WERI-Rb-1 (cell line): ENCODE measurements around the gene MACROD1.

ENCODE experiments used
- DNase-seq: peaks from one replicate; pipeline ENCODE4 v3.0.0-alpha.2; 2020
- H3K27ac ChIP-seq: fragments of 250-450 bp; sonication (Bioruptor Pico); 2 replicates; pipeline ENCODE4 v1.5.1; 2020; ENCODE audit warnings: mild to moderate bottlenecking, moderate library complexity
- H3K27me3 ChIP-seq: fragments of 250-450 bp; sonication (Bioruptor Pico); 2 replicates; pipeline ENCODE4 v1.5.1; 2021; ENCODE audit warnings: mild to moderate bottlenecking, low read depth, moderate library complexity; ENCODE audit not compliant: insufficient read depth, severe bottlenecking
- H3K36me3 ChIP-seq: fragments of 250-450 bp; sonication (Bioruptor Pico); 2 replicates; pipeline ENCODE4 v1.5.1; 2020; ENCODE audit warnings: mild to moderate bottlenecking, moderate library complexity
- H3K4me3 ChIP-seq: 2 replicates; pipeline ENCODE4 v1.5.1; 2011; ENCODE audit warnings: low read depth, mild to moderate bottlenecking, control low read depth, low read length
- H3K9me3 ChIP-seq: fragments of 250-450 bp; sonication (Bioruptor Pico); 2 replicates; pipeline ENCODE4 v1.5.1; 2021; ENCODE audit warnings: mild to moderate bottlenecking, moderate library complexity; ENCODE audit not compliant: severe bottlenecking
- TF ChIP-seq, protein P1 (sequence below): IDR thresholded peaks from 2 replicates; pipeline ENCODE4 v1.5.1; 2011; ENCODE audit warnings: low read depth, mild to moderate bottlenecking, control low read depth, inconsistent platforms, low read length

The MACROD1 gene

DNA sequence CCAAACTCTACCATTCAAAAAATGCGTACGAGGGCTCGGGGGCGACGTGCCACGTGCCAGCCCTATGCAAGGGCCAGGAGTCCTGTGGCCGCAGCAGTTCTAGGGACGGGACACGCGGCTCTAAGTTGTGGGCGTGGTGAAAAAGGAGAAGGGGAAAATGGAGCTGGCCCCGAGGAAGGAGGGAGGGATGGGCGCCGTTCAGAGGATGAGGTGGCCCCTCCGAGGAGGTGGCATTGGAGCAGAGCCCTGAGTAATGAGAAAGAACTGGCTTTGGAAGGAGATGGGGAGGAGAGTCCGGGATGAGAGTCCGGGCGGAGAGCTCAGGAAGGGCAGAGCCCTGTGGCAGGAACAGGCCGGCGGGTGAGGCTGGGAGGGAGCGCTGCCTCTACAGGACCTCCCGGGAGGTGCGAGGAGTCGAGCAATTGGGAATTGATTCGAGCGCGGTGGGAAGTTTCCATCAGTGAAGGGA lies 158.7 kb downstream of the MACROD1 start:
- Histone ChIP-seq H3K4me3 (no peak overlapping the region), H3K27ac (no peak overlapping the region), H3K9me3 (no peaks in the 10 kb centered on the region), H3K27me3 (no peaks in the 10 kb centered on the region), H3K36me3 (no peaks in the 10 kb centered on the region)
- TF ChIP-seq, protein P1, sequence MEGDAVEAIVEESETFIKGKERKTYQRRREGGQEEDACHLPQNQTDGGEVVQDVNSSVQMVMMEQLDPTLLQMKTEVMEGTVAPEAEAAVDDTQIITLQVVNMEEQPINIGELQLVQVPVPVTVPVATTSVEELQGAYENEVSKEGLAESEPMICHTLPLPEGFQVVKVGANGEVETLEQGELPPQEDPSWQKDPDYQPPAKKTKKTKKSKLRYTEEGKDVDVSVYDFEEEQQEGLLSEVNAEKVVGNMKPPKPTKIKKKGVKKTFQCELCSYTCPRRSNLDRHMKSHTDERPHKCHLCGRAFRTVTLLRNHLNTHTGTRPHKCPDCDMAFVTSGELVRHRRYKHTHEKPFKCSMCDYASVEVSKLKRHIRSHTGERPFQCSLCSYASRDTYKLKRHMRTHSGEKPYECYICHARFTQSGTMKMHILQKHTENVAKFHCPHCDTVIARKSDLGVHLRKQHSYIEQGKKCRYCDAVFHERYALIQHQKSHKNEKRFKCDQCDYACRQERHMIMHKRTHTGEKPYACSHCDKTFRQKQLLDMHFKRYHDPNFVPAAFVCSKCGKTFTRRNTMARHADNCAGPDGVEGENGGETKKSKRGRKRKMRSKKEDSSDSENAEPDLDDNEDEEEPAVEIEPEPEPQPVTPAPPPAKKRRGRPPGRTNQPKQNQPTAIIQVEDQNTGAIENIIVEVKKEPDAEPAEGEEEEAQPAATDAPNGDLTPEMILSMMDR = peak; percentile 46
- peak; percentile 37 for DNase-seq

DNA sequence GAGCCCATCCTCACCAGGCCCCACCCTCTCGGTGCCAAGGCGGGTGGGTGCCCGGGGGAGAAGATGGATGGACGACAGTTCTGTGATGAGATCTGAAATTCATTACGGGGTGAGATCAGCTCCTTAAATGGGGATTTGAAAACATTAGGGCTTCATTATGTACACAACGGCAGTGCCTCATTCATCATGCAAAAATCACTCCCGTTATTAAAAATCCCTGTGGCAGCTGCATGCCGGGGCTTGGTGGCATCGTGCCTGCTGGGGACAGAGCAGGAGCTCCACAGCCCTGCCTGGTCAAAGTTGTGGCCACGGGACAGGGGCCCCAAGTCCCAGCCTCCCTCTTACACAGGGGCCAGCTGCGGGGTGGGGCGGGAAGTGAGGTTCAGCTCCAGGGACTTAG lies 159.5 kb downstream of the MACROD1 start:
- Histone ChIP-seq H3K36me3 (no peaks in the 10 kb centered on the region), H3K27ac (no peak overlapping the region)
- no peak for DNase-seq

DNA sequence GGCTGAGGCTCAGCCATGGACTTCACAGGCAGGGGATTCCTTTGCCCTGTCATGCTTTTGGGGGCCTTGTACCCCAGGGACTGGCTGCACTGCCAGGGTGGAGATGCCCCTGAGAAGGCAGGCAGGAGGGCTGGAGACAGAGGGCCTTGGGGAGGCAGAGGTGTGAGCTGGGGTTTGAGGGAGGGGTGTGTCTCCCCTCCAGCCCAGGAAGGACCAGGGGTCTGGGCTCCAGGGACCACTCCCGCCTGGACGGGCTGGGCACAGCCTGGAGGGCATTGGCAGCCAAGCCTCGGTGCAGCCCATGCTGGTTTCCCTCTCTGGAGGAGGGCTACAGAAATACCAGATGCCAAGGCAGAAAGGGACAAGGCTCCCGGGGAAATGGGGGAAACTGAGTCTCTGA lies 160.2 kb downstream of the MACROD1 start:
- Histone ChIP-seq H3K9me3 (no peaks in the 10 kb centered on the region), H3K27ac (no peak overlapping the region), H3K27me3 (no peaks in the 10 kb centered on the region), H3K4me3 (no peak overlapping the region), H3K36me3 (no peaks in the 10 kb centered on the region)
- no peak for DNase-seq
- TF ChIP-seq, protein P1 = no peak

More for the DNA sequence above, 159.5 kb downstream of the MACROD1 start:
- TF ChIP-seq, protein P1 = no peak
- H3K4me3 ChIP-seq = no peak overlapping the region
- H3K27me3 ChIP-seq = no peaks in the 10 kb centered on the region
- no peaks in the 10 kb centered on the region for H3K9me3 ChIP-seq

DNA sequence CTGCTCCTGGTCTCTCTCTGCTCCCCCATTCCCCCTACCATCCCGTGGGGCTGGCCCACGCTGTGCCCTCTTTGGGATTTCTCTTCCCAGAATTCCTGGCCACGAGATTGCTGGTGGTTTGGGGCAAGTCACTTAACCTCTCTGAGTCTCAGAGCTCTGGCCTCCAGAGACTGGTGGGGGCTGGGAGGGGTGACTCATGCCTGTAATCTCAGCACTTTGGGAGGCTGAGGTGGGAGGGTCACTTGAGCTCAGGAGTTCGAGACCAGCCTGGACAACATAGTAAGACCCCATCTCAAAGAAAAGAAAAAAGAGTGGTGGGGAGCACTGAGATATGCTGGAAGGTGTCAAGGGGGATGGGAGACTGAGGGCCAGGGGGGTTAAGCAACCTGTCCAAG lies 161.3 kb downstream of the MACROD1 start:
- Histone ChIP-seq H3K27ac (no peak overlapping the region), H3K9me3 (no peaks in the 10 kb centered on the region), H3K27me3 (no peaks in the 10 kb centered on the region), H3K4me3 (no peak overlapping the region), H3K36me3 (no peaks in the 10 kb centered on the region)
- DNase-seq = no peak
- TF ChIP-seq, protein P1 = no peak

DNA sequence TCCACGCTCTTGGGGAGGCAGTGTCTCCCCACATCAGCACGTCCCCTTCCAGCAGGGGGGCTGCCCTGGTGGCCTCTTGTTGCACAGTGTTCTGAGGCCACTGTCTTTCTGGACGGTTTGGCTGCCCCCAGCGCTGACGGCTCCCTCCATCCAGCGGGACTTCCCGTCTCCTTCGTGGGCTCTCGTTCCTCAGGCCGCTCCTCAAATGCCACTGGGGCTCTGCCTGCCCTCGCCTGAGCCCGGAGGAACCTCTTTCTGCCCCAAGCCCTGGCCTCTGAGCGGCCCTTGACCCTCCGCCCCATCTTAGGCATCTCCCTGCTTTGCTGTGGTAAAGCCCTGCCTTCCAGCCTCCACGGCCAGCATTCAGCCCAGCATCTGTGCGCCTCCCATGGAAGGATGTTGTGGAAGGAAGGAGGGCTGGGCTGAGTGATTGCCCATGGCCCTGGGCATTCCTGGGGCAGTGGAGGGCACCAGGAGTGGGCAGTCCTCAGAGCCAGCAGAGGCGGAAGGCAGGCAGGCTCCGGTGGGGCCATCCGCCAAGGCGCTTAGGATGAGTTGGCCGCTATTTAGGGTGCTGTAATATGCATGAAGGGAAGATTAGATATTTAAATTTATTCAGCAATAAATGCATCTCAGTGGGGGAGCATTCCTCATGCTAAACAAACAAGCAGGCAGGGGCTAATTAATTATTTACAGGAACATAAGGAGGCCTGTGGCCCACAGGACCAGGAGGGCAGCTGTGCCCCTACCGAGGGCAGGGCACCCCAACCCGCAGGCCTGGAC lies 161.9 kb downstream of the MACROD1 start:
- Histone ChIP-seq H3K27me3 (no peaks in the 10 kb centered on the region), H3K9me3 (no peaks in the 10 kb centered on the region), H3K4me3 (no peak overlapping the region), H3K36me3 (peaks cover under 1% of the 10 kb centered on the region; the same call in 1 of the 2 replicates), H3K27ac (no peak overlapping the region)
- no peak for DNase-seq
- TF ChIP-seq, protein P1 = no peak
